Endothelial cell of umbilical vein (primary cell): Measurements from ENCODE around the gene AIF1L. TPM values are rescaled to one million over a fixed set of nuclear protein-coding genes. Genes with fewer than 3 reads are reported as not detected.

Source experiments
- BruUV-seq: library from RNA; stranded (reverse); fragments of 400-500 nt; replicated peaks from 2 replicates; lab custom pipeline; 2021; lab: Mats Ljungman, UMichigan
- CTCF ChIA-PET: fragments of 300-600, 350-600 bp; sonication (Branson Sonifier 250); formaldehyde crosslinking; loops from one replicate; lab custom pipeline; 2021; ENCODE audit warnings: antibody characterized with exemption, inconsistent platforms; lab: Charles Lee
- POLR2A ChIA-PET: fragments of 300-600, 350-600 bp; sonication (Branson Sonifier 250); formaldehyde crosslinking; loops from one replicate; lab custom pipeline; 2021; ENCODE audit warnings: antibody characterized with exemption, inconsistent platforms; lab: Charles Lee
- DNase-seq: peaks from one replicate; pipeline ENCODE4 v3.0.0-alpha.2; 2011; ENCODE audit warnings: low read depth, low spot score
- FAIRE-seq: peaks from 2 replicates; lab custom pipeline; 2011; peaks lifted over from hg19 to GRCh38; lab: Jason Lieb, UNC
- H2AFZ ChIP-seq: 2 replicates; pipeline ENCODE4 v1.6.0; 2012; ENCODE audit warnings: low read depth, low read length, control low read depth, inconsistent platforms
- H3K27ac ChIP-seq: 2 replicates; pipeline ENCODE4 v1.5.1; 2011; ENCODE audit warnings: low read depth, mild to moderate bottlenecking, control low read depth, low read length, moderate library complexity; ENCODE audit not compliant: insufficient read depth
- H3K27me3 ChIP-seq, 2 experiments: 2 replicates each; pipeline versions ENCODE4 v1.6.0 to v1.6.1; 2011; ENCODE audit warnings: low read length in 2 of 2, mixed read lengths in 1 of 2; ENCODE audit not compliant: control insufficient read depth in 2 of 2, insufficient read depth in 2 of 2
- H3K36me3 ChIP-seq, 2 experiments: 2 replicates in 1 of 2; 3 replicates in 1 of 2; pipeline ENCODE4 v1.5.1; 2011; ENCODE audit warnings: low read length in 2 of 2, mild to moderate bottlenecking in 1 of 2, moderate library complexity in 1 of 2; ENCODE audit not compliant: control insufficient read depth in 2 of 2, insufficient read depth in 2 of 2; ENCODE audit errors: extremely low read depth in 1 of 2
- H3K4me1 ChIP-seq: 3 replicates; pipeline ENCODE4 v1.5.1; 2011; ENCODE audit warnings: mild to moderate bottlenecking, low read length; ENCODE audit not compliant: control insufficient read depth, insufficient read depth; ENCODE audit errors: extremely low read depth
- H3K4me2 ChIP-seq: 2 replicates; pipeline ENCODE4 v1.6.1; 2011; ENCODE audit warnings: low read length, control low read depth, mixed read lengths; ENCODE audit not compliant: insufficient read depth
- H3K4me3 ChIP-seq, 3 experiments: fragments of 200-600 bp in 1 of 3; sonication (generic), shearing (Covaris generic) in 1 of 3; replicated peaks in 1 of 3; 2 replicates each; pipeline ENCODE4 v1.5.1; 2011 to 2016; ENCODE audit warnings: control low read depth in 3 of 3, low read length in 3 of 3, mild to moderate bottlenecking in 2 of 3, inconsistent platforms in 1 of 3, low read depth in 1 of 3, moderate library complexity in 1 of 3; ENCODE audit not compliant: insufficient read depth in 1 of 3
- H3K79me2 ChIP-seq: 2 replicates; pipeline ENCODE4 v1.6.0; 2012; ENCODE audit warnings: low read length, inconsistent platforms; ENCODE audit not compliant: control insufficient read depth, insufficient read depth
- H3K9ac ChIP-seq: replicated peaks from 2 replicates; pipeline ENCODE3; 2011; ENCODE audit warnings: low read length, control low read depth; ENCODE audit not compliant: insufficient read depth; ENCODE audit errors: extremely low read depth
- H3K9me1 ChIP-seq: replicated peaks from 3 replicates; pipeline ENCODE4 v1.6.0; 2011; ENCODE audit warnings: mild to moderate bottlenecking, low read length; ENCODE audit not compliant: control insufficient read depth, insufficient read depth; ENCODE audit errors: extremely low read depth
- H3K9me3 ChIP-seq: replicated peaks from 2 replicates; pipeline ENCODE4 v1.5.1; 2012; ENCODE audit warnings: low read length, inconsistent platforms; ENCODE audit not compliant: control insufficient read depth, insufficient read depth
- H4K20me1 ChIP-seq: replicated peaks from 2 replicates; pipeline ENCODE3; 2011; ENCODE audit warnings: mild to moderate bottlenecking, low read length; ENCODE audit not compliant: control insufficient read depth, insufficient read depth; ENCODE audit errors: extremely low read depth
- CTCF ChIP-seq, 2 donors: IDR thresholded peaks; 1 replicate in 1 of 2; 2 replicates in 1 of 2; pipeline ENCODE4 v1.5.1; 2011; ENCODE audit warnings: low read length in 2 of 2, mild to moderate bottlenecking in 2 of 2, moderate library complexity in 2 of 2, control low read depth in 1 of 2, inconsistent platforms in 1 of 2, low read depth in 1 of 2; ENCODE audit not compliant: insufficient read depth in 1 of 2; ENCODE audit errors: extremely low read depth in 1 of 2
- EZH2 ChIP-seq: IDR thresholded peaks from 2 replicates; pipeline ENCODE4 v1.6.1; 2012; ENCODE audit warnings: borderline replicate concordance, low read depth, mild to moderate bottlenecking, moderate library complexity, low read length, inconsistent platforms; ENCODE audit not compliant: severe bottlenecking
- FOS ChIP-seq: IDR thresholded peaks from 2 replicates; pipeline ENCODE4 v1.6.1; 2011; ENCODE audit warnings: mild to moderate bottlenecking, low read length, moderate library complexity, borderline replicate concordance; ENCODE audit not compliant: insufficient read depth
- GATA2 ChIP-seq: IDR thresholded peaks from 2 replicates; pipeline ENCODE4 v1.7.0; 2011; ENCODE audit warnings: low read depth, mild to moderate bottlenecking, moderate library complexity, mixed read lengths, low read length; ENCODE audit not compliant: insufficient read length, insufficient read depth
- JUN ChIP-seq: IDR thresholded peaks from 2 replicates; pipeline ENCODE4 v1.6.1; 2011; ENCODE audit warnings: borderline replicate concordance, low read depth; ENCODE audit not compliant: insufficient read length, insufficient read depth
- MYC ChIP-seq: IDR thresholded peaks from one replicate; pipeline ENCODE4 v1.6.1; 2011; ENCODE audit warnings: mild to moderate bottlenecking, low read depth, low read length
- POLR2A ChIP-seq: IDR thresholded peaks from 2 replicates; pipeline ENCODE4 v1.6.1; 2012; ENCODE audit warnings: low read depth, mild to moderate bottlenecking, control low read depth, low read length
- POLR2AphosphoS5 ChIP-seq: IDR thresholded peaks from 2 replicates; pipeline ENCODE4 v1.6.1; 2012; ENCODE audit warnings: low read depth, mild to moderate bottlenecking, control low read depth, low read length, moderate library complexity; ENCODE audit not compliant: insufficient read depth
- dilution Hi-C: fragments of 300-500 bp; cut with MboI; formaldehyde crosslinking; loops from one replicate; pipeline ENCODE4 v1.15.0; 2019; ENCODE audit warnings: low sequenced_read_pairs; ENCODE audit not compliant: extremely low pct_ligation_motif_present
- intact Hi-C: fragments of 100-400 bp; cut with micrococcal nuclease; formaldehyde crosslinking; loops from one replicate; pipeline ENCODE4 v1.10.0; 2022
- polyA plus RNA-seq, 4 experiments: library from polyadenylated mRNA; depleted of rRNA in 3 of 4; stranded (reverse) in 3 of 4; unstranded in 1 of 4; fragments of >200 nt; gene quantifications; 2 replicates each; pipeline versions ENCODE4 v1.2.1 to v1.2.3, GENCODE V29; 2011 to 2012; ENCODE audit warnings: missing spikeins in 1 of 4
- total RNA-seq: library from RNA; stranded (reverse); gene quantifications from 2 replicates; pipeline ENCODE4 v1.2.3, GENCODE V29; 2021
- TF ChIP-seq, protein P1 (sequence below): IDR thresholded peaks from 2 replicates; pipeline ENCODE4 v1.6.1; 2011; ENCODE audit not compliant: insufficient read depth, insufficient read length

Gene AIF1L
- total and polyA plus RNA-seq, 2 donors (not counting 3 experiments of a cell fraction or from before 2014, with no cell fraction given): 17.8 to 39.7 TPM

DNA sequence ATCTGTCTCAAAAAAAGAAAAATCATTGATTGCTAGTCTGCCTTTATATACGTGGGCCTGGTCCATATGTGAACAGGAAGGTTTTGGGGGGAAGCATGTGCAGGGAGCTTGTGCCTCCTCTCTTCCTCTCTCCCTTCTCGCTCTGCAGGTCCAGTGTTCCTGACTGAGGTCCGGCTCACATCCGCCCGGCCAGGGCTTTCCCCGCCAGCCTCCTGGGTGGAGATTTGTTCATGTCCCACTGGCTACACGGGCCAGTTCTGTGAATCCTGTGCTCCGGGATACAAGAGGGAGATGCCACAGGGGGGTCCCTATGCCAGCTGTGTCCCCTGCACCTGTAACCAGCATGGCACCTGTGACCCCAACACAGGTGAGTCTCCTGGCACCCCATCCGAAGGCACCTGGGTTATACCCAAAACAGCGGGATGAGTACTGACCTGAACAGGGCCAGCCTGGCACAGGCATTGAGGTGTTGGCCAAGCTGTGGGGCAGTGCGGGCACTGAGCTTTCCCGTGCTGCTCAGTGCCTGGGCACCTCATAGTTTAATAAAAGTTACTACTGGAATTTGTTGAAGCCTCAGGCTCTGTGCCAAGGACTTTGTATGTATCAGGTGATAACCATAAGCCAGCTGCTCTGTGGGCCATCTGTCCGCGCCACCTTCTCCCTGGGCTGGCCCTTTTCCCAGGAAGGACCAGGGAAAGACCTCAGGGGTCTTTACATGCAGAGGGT, 39.4 kb upstream of the AIF1L start:
- H4K20me1 ChIP-seq: no peaks in the 10 kb centered on the region
- H3K4me1 ChIP-seq: no peaks in the 10 kb centered on the region
- ChIA-PET CTCF (interaction anchor here (0.6 to 3.6 kb wide), 29 partner anchors 8 to 293 kb away, joined by 3 to 52 read pairs (median 5); partner anchors contain the start of genes AIF1L and NUP214), POLR2A (no interaction called here)
- DNase-seq (no peak), FAIRE-seq (no peak)
- H3K9ac ChIP-seq: no peak overlapping the region
- H3K27me3 ChIP-seq: no peaks in the 10 kb centered on the region
- no TSS peak for BruUV-seq
- no peaks in the 10 kb centered on the region for H3K79me2 ChIP-seq
- dilution Hi-C loops: no loop called here
- no peak for TF ChIP-seq FOS
- TF ChIP-seq MYC: no peak
- no peaks in the 10 kb centered on the region for H3K9me3 ChIP-seq
- no peak overlapping the region for H3K4me3 ChIP-seq
- H3K27ac ChIP-seq: no peak overlapping the region
- H2AFZ ChIP-seq: no peak overlapping the region
- H3K4me2 ChIP-seq: no peak overlapping the region
- no peaks in the 10 kb centered on the region for H3K9me1 ChIP-seq
- no peaks in the 10 kb centered on the region for H3K36me3 ChIP-seq
- intact Hi-C loops: loop anchor here (5.0 kb wide), 1 partner anchor 95 kb away; no protein-coding TSS in a partner anchor

GRCh38 chr9:131060900-131061630, 35.3 kb upstream of the AIF1L start:
- Histone ChIP-seq H3K9me1 (no peaks in the 10 kb centered on the region), H3K4me3 (no peak overlapping the region), H3K27me3 (no peaks in the 10 kb centered on the region), H3K27ac (no peak overlapping the region), H3K4me1 (no peaks in the 10 kb centered on the region), H3K9ac (no peak overlapping the region), H2AFZ (no peak overlapping the region), H3K4me2 (no peak overlapping the region), H3K36me3 (no peaks in the 10 kb centered on the region), H3K9me3 (no peaks in the 10 kb centered on the region), H4K20me1 (no peaks in the 10 kb centered on the region), H3K79me2 (no peaks in the 10 kb centered on the region)
- no peak for DNase-seq
- CTCF ChIA-PET: interaction anchor here (1.1 kb wide), 1 partner anchor 275 kb away, joined by 4 read pairs; no protein-coding TSS in a partner anchor
- POLR2A ChIA-PET: no interaction called here
- BruUV-seq: no TSS peak
- TF ChIP-seq, protein P1, sequence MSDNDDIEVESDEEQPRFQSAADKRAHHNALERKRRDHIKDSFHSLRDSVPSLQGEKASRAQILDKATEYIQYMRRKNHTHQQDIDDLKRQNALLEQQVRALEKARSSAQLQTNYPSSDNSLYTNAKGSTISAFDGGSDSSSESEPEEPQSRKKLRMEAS: no peak
- TF ChIP-seq JUN: no peak
- TF ChIP-seq MYC: no peak
- TF ChIP-seq POLR2A: no peak
- TF ChIP-seq EZH2: no peak
- no peak for TF ChIP-seq GATA2
- no peak for TF ChIP-seq FOS
- TF ChIP-seq CTCF (IDR thresholded peaks at IDR 0.05; ENCODE audit: extremely low read depth in 1 of 2, insufficient read depth in 1 of 2, low read depth in 1 of 2, low read length in 2 of 2): no peak
- no peak for TF ChIP-seq POLR2AphosphoS5
- intact Hi-C loops: no loop called here
- dilution Hi-C loops: no loop called here
- FAIRE-seq: no peak
